Activated CD4-positive, alpha-beta memory T cell treated with anti-CD3 and anti-CD28 coated beads for 36 hours (primary cell): Measurements from ENCODE around the gene PSEN2. TPM values are rescaled to one million over a fixed set of nuclear protein-coding genes. Genes with fewer than 3 reads are reported as not detected.
A peak's percentile ranks its signal among the peaks of the same experiment; 100 is the strongest.

ENCODE experiments used
- CTCF ChIA-PET: fragments of 350-600 bp; sonication (Branson Sonifier 250); formaldehyde crosslinking; loops from one replicate; lab custom pipeline; 2021; ENCODE audit warnings: antibody characterized with exemption, inconsistent platforms; lab: Charles Lee
- POLR2A ChIA-PET: fragments of 350-600 bp; sonication (Branson Sonifier 250); formaldehyde crosslinking; loops from one replicate; lab custom pipeline; 2021; ENCODE audit warnings: antibody characterized with exemption; lab: Charles Lee
- DNase-seq: peaks from one replicate; pipeline ENCODE4 v3.0.0-alpha.2; 2020
- H3K27ac Mint-ChIP-seq: one replicate; pipeline ENCODE4 v1.8.0; 2021; ENCODE audit warnings: mixed read lengths
- H3K27me3 Mint-ChIP-seq: one replicate; pipeline ENCODE4 v1.8.0; 2021; ENCODE audit warnings: mixed read lengths
- H3K36me3 Mint-ChIP-seq: one replicate; pipeline ENCODE4 v1.8.0; 2021; ENCODE audit warnings: mixed read lengths
- H3K4me1 Mint-ChIP-seq: one replicate; pipeline ENCODE4 v1.8.0; 2021; ENCODE audit warnings: low read depth, mixed read lengths
- H3K4me3 Mint-ChIP-seq: one replicate; pipeline ENCODE4 v1.8.0; 2021; ENCODE audit warnings: mild to moderate bottlenecking, mixed read lengths
- H3K9me3 Mint-ChIP-seq: one replicate; pipeline ENCODE4 v1.8.0; 2021; ENCODE audit warnings: mixed read lengths
- intact Hi-C: fragments of 100-400 bp; cut with micrococcal nuclease; formaldehyde crosslinking; loops from one replicate; pipeline ENCODE4 v1.15.1; 2023
- total RNA-seq, 2 experiments: library from RNA; stranded (reverse); gene quantifications; one replicate each; pipeline ENCODE4 v1.2.3, GENCODE V29; 2021

Gene PSEN2
- total RNA-seq, 2 experiments from 2014 or later: 4.5 to 5.3 TPM

GRCh38 chr1:226865590-226865989 lies 4.8 kb upstream of the PSEN2 start:
- no peaks in the 10 kb centered on the region for H3K9me3 Mint-ChIP-seq
- no peak overlapping the region for H3K4me3 Mint-ChIP-seq
- H3K4me1 Mint-ChIP-seq: peaks cover 16% of the 10 kb centered on the region
- intact Hi-C loops: no loop called here
- H3K27me3 Mint-ChIP-seq: peaks cover 12% of the 10 kb centered on the region
- no peak overlapping the region for H3K27ac Mint-ChIP-seq
- CTCF ChIA-PET: interaction anchor here (1.7 kb wide), 1 partner anchor 239 kb away, joined by 5 read pairs; no protein-coding TSS in a partner anchor
- POLR2A ChIA-PET: no interaction called here
- no peak for DNase-seq
- H3K36me3 Mint-ChIP-seq: no peaks in the 10 kb centered on the region

GRCh38 chr1:226867461-226868054 lies 2.9 kb upstream of the PSEN2 start:
- H3K27me3 Mint-ChIP-seq: peaks cover 23% of the 10 kb centered on the region
- CTCF ChIA-PET: interaction anchor here (1.2 kb wide), 1 partner anchor 39 kb away, joined by 4 read pairs; no protein-coding TSS in a partner anchor
- H3K4me1 Mint-ChIP-seq: peaks cover 23% of the 10 kb centered on the region
- no peak overlapping the region for H3K27ac Mint-ChIP-seq
- no peaks in the 10 kb centered on the region for H3K9me3 Mint-ChIP-seq
- POLR2A ChIA-PET: no interaction called here
- no peaks in the 10 kb centered on the region for H3K36me3 Mint-ChIP-seq
- no peak overlapping the region for H3K4me3 Mint-ChIP-seq
- intact Hi-C loops: no loop called here
- no peak for DNase-seq

GRCh38 chr1:226868726-226869125 lies 1.7 kb upstream of the PSEN2 start:
- intact Hi-C loops: no loop called here
- no peaks in the 10 kb centered on the region for H3K9me3 Mint-ChIP-seq
- H3K36me3 Mint-ChIP-seq: no peaks in the 10 kb centered on the region
- H3K4me1 Mint-ChIP-seq: peaks cover 12% of the 10 kb centered on the region
- ChIA-PET CTCF (interaction anchor here (1.2 kb wide), 1 partner anchor 40 kb away, joined by 4 read pairs; no protein-coding TSS in a partner anchor), POLR2A (no interaction called here)
- no peak for DNase-seq
- H3K4me3 Mint-ChIP-seq: no peak overlapping the region
- H3K27ac Mint-ChIP-seq: no peak overlapping the region
- H3K27me3 Mint-ChIP-seq: peaks cover 23% of the 10 kb centered on the region

- Mint-ChIP-seq H3K36me3 (no peaks in the 10 kb centered on the region), H3K9me3 (no peaks in the 10 kb centered on the region), H3K27ac (no peak overlapping the region), H3K4me3 (peak overlapping the region; percentile 67), H3K4me1 (peaks cover 12% of the 10 kb centered on the region), H3K27me3 (peaks cover 23% of the 10 kb centered on the region)
- no peak for DNase-seq
- intact Hi-C loops: no loop called here
- ChIA-PET CTCF (interaction anchor here (1.3 kb wide), 1 partner anchor 244 kb away, joined by 3 read pairs; no protein-coding TSS in a partner anchor), POLR2A (interaction anchor here (0.7 to 1.4 kb wide), 2 partner anchors 12 to 109 kb away, joined by 5 to 8 read pairs; no protein-coding TSS in a partner anchor)
These were observed 403 bp upstream of the PSEN2 start for GRCh38 chr1:226870026-226870400.

- H3K4me1 Mint-ChIP-seq: peaks cover 12% of the 10 kb centered on the region
- H3K9me3 Mint-ChIP-seq: no peaks in the 10 kb centered on the region
- intact Hi-C loops: loop anchor here (1.0 kb wide), 1 partner anchor 11 kb away; no protein-coding TSS in a partner anchor
- H3K36me3 Mint-ChIP-seq: no peaks in the 10 kb centered on the region
- no peak overlapping the region for H3K27ac Mint-ChIP-seq
- H3K4me3 Mint-ChIP-seq: peak overlapping the region; percentile 68
- POLR2A ChIA-PET: interaction anchor here (1.4 to 2.0 kb wide), 2 partner anchors 11 to 67 kb away, joined by 3 to 6 read pairs; no protein-coding TSS in a partner anchor
- no peak for DNase-seq
- CTCF ChIA-PET: interaction anchor here (0.7 kb wide), 1 partner anchor 11 kb away, joined by 4 read pairs; no protein-coding TSS in a partner anchor
- peaks cover 23% of the 10 kb centered on the region for H3K27me3 Mint-ChIP-seq
These were observed 1.4 kb downstream of the PSEN2 start for GRCh38 chr1:226871636-226872327.

GRCh38 chr1:226872437-226872836 lies 2.0 kb downstream of the PSEN2 start:
- intact Hi-C loops: no loop called here
- Mint-ChIP-seq H3K27me3 (peaks cover 22% of the 10 kb centered on the region), H3K36me3 (no peaks in the 10 kb centered on the region), H3K4me1 (peaks cover 12% of the 10 kb centered on the region), H3K9me3 (no peaks in the 10 kb centered on the region), H3K4me3 (no peak overlapping the region), H3K27ac (no peak overlapping the region)
- DNase-seq: no peak
- ChIA-PET POLR2A (interaction anchor here (2.0 kb wide), 1 partner anchor 10 kb away, joined by 6 read pairs; no protein-coding TSS in a partner anchor), CTCF (no interaction called here)

- Mint-ChIP-seq H3K27ac (no peak overlapping the region), H3K4me3 (no peak overlapping the region), H3K36me3 (no peaks in the 10 kb centered on the region), H3K27me3 (peaks cover 15% of the 10 kb centered on the region), H3K4me1 (peaks cover 12% of the 10 kb centered on the region), H3K9me3 (no peaks in the 10 kb centered on the region)
- CTCF ChIA-PET: no interaction called here
- POLR2A ChIA-PET: interaction anchor here (1.2 kb wide), 1 partner anchor 9 kb away, joined by 4 read pairs; no protein-coding TSS in a partner anchor
- no peak for DNase-seq
- intact Hi-C loops: no loop called here
These were observed 3.6 kb downstream of the PSEN2 start for GRCh38 chr1:226873771-226874578.

GRCh38 chr1:226874579-226875425 lies 4.4 kb downstream of the PSEN2 start:
- no peaks in the 10 kb centered on the region for H3K36me3 Mint-ChIP-seq
- intact Hi-C loops: no loop called here
- ChIA-PET CTCF (no interaction called here), POLR2A (interaction anchor here (0.6 to 1.2 kb wide), 2 partner anchors 8 to 64 kb away, joined by 3 to 4 read pairs; no protein-coding TSS in a partner anchor)
- H3K9me3 Mint-ChIP-seq: no peaks in the 10 kb centered on the region
- no peak overlapping the region for H3K4me3 Mint-ChIP-seq
- H3K27ac Mint-ChIP-seq: no peak overlapping the region
- H3K27me3 Mint-ChIP-seq: peaks cover 12% of the 10 kb centered on the region
- DNase-seq: no peak
- H3K4me1 Mint-ChIP-seq: peaks cover 12% of the 10 kb centered on the region

- H3K27ac Mint-ChIP-seq: no peak overlapping the region
- peaks cover 12% of the 10 kb centered on the region for H3K27me3 Mint-ChIP-seq
- no peaks in the 10 kb centered on the region for H3K36me3 Mint-ChIP-seq
- POLR2A ChIA-PET: no interaction called here
- H3K9me3 Mint-ChIP-seq: no peaks in the 10 kb centered on the region
- H3K4me1 Mint-ChIP-seq: peaks cover 7% of the 10 kb centered on the region
- intact Hi-C loops: no loop called here
- no peak for DNase-seq
- CTCF ChIA-PET: no interaction called here
- no peak overlapping the region for H3K4me3 Mint-ChIP-seq
These were observed 5.4 kb downstream of the PSEN2 start for GRCh38 chr1:226875641-226876295.

- Mint-ChIP-seq H3K27ac (no peak overlapping the region), H3K9me3 (no peaks in the 10 kb centered on the region), H3K27me3 (no peaks in the 10 kb centered on the region), H3K36me3 (no peaks in the 10 kb centered on the region), H3K4me3 (no peak overlapping the region), H3K4me1 (peaks cover 17% of the 10 kb centered on the region)
- intact Hi-C loops: no loop called here
- DNase-seq: no peak
- ChIA-PET POLR2A (no interaction called here), CTCF (interaction anchor here (1.4 kb wide), 1 partner anchor 251 kb away, joined by 4 read pairs; no protein-coding TSS in a partner anchor)
These were observed 7.3 kb downstream of the PSEN2 start for GRCh38 chr1:226877669-226878068.
